ENCODE data around the gene ITM2C.

Gene ITM2C

GRCh38 chr2:230873661-230874401 lies 9.1 kb downstream of the ITM2C start:
- no peak for DNase-seq

GRCh38 chr2:230874456-230874855 lies 9.7 kb downstream of the ITM2C start:
- no peak for DNase-seq

GRCh38 chr2:230874876-230875275 lies 10.1 kb downstream of the ITM2C start:
- no peak for DNase-seq

GRCh38 chr2:230875347-230876315 lies 10.9 kb downstream of the ITM2C start:
- DNase-seq, result no peak

- no peak for DNase-seq
Measured at GRCh38 chr2:230877116-230877758, 12.5 kb downstream of the ITM2C start.

GRCh38 chr2:230877759-230878598 lies 13.2 kb downstream of the ITM2C start:
- peak; percentile 75 for DNase-seq

- DNase-seq, result no peak
Measured at GRCh38 chr2:230878599-230879188, 14.0 kb downstream of the ITM2C start.

GRCh38 chr2:230879271-230879882 lies 14.6 kb downstream of the ITM2C start:
- no peak for DNase-seq

GRCh38 chr2:230879891-230880290 lies 15.1 kb downstream of the ITM2C start:
- DNase-seq, result no peak

GRCh38 chr2:230881840-230882239 lies 17.1 kb downstream of the ITM2C start:
- DNase-seq, result no peak

- no peak for DNase-seq
Measured at GRCh38 chr2:230885463-230886130, 20.9 kb downstream of the ITM2C start.

- DNase-seq, result no peak
Measured at GRCh38 chr2:230886206-230886605, 21.5 kb downstream of the ITM2C start.

- no peak for DNase-seq
Measured at GRCh38 chr2:230886671-230887071, 21.9 kb downstream of the ITM2C start.

- DNase-seq, result no peak
Measured at GRCh38 chr2:230887342-230887741, 22.6 kb downstream of the ITM2C start.

- DNase-seq, result no peak
Measured at GRCh38 chr2:230888824-230889400, 24.2 kb downstream of the ITM2C start.

- DNase-seq, result no peak
Measured at GRCh38 chr2:230889911-230890601, 25.3 kb downstream of the ITM2C start.

GRCh38 chr2:230890646-230891045 lies 25.9 kb downstream of the ITM2C start:
- DNase-seq, result no peak

- no peak for DNase-seq
Measured at GRCh38 chr2:230891064-230891463, 26.3 kb downstream of the ITM2C start.

GRCh38 chr2:230891509-230891908 lies 26.8 kb downstream of the ITM2C start:
- no peak for DNase-seq

- no peak for DNase-seq
Measured at GRCh38 chr2:230893338-230893737, 28.6 kb downstream of the ITM2C start.

Data from KG1 (cell line).